Calu3 (cell line): ENCODE results near the gene NCOA1. TPM values are rescaled to one million over a fixed set of nuclear protein-coding genes. Genes with fewer than 3 reads are reported as not detected.
A peak's percentile ranks its signal among the peaks of the same experiment; 100 is the strongest.

Experiments used
- BruUV-seq: library from RNA; stranded (reverse); fragments of 400-500 nt; replicated peaks from 2 replicates; lab custom pipeline; 2021; lab: Mats Ljungman, UMichigan
- CTCF ChIA-PET: fragments of 300-600 bp; sonication (Branson Sonifier 250); formaldehyde crosslinking; loops from one replicate; lab custom pipeline; 2022; ENCODE audit warnings: antibody characterized with exemption; lab: Charles Lee
- DNase-seq: peaks from one replicate; pipeline ENCODE4 v3.0.0; 2022
- H3K27ac Mint-ChIP-seq: one replicate; pipeline ENCODE4 v1.8.0; 2022; ENCODE audit warnings: mixed read lengths; ENCODE audit not compliant: unreplicated experiment
- H3K27me3 Mint-ChIP-seq: one replicate; pipeline ENCODE4 v1.8.0; 2022; ENCODE audit warnings: mixed read lengths; ENCODE audit not compliant: unreplicated experiment
- H3K36me3 Mint-ChIP-seq: one replicate; pipeline ENCODE4 v1.8.0; 2022; ENCODE audit warnings: mild to moderate bottlenecking, moderate library complexity, mixed read lengths; ENCODE audit not compliant: insufficient read depth, unreplicated experiment
- H3K4me1 Mint-ChIP-seq: one replicate; pipeline ENCODE4 v1.8.0; 2022; ENCODE audit warnings: mild to moderate bottlenecking, low read depth, mixed read lengths; ENCODE audit not compliant: unreplicated experiment
- H3K4me3 Mint-ChIP-seq: one replicate; pipeline ENCODE4 v1.8.0; 2022; ENCODE audit warnings: mild to moderate bottlenecking, low read depth, moderate library complexity, mixed read lengths; ENCODE audit not compliant: unreplicated experiment
- H3K9me3 Mint-ChIP-seq: one replicate; pipeline ENCODE4 v1.8.0; 2022; ENCODE audit warnings: low read depth, mixed read lengths; ENCODE audit not compliant: unreplicated experiment
- intact Hi-C: fragments of 100-400 bp; cut with micrococcal nuclease; formaldehyde crosslinking; loops from one replicate; pipeline ENCODE4 v1.10.0; 2022; ENCODE audit not compliant: unreplicated experiment
- total RNA-seq: library from RNA; stranded (reverse); gene quantifications from 2 replicates; pipeline ENCODE4 v1.2.3, GENCODE V29; 2022
- TF ChIP-seq, protein P1 (sequence below): fragments of 200-600 bp; IDR thresholded peaks from one replicate; pipeline ENCODE4 v1.8.0; 2022; ENCODE audit warnings: antibody characterized with exemption; ENCODE audit not compliant: unreplicated experiment

Gene NCOA1
- total RNA-seq, 1 experiment from 2014 or later: 14.8 TPM

DNA sequence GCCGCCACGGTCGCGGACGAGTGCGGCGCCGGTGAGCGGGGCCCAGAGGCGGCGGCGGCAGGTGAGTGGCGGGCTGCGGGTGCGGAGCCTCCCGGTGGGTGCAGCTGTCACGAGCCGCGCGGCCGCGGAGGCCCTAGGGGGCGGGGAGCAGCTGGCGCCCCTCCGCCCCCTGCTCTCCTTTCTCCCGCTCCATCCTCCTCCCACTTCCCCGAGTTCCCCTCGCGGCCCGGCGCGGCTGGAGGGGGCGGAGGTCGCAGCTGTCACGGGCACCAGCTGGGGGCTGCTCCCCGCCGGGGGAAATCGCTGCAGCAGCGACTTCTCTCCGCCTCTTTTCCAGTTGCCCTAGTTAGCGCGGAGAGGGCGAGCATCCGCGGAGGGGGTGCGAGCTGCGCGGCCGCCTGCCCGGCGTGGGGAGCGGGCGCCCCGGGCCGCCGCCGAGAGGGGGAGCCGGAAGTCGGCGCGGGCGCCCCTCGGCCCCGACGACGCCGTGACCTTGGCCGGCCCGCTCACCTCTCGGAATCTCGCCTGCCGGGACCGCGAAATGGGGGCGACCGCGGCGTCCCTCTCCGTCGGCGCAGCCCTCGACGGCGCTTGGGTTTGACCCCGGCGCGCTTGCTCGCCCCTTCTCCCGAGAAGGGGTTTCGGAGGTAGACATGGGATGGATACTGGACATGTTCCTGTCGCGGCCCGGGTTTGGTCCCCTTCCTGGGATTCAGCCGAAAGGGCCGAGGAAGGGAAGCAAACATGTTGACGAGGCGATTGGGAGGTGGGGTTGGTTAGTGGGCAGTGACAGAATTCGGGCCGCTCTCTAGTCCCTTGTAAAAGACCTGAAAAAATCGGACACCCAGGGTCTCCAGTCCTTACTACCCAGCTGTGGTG lies 727 bp downstream of the NCOA1 start:
- TF ChIP-seq, protein P1, sequence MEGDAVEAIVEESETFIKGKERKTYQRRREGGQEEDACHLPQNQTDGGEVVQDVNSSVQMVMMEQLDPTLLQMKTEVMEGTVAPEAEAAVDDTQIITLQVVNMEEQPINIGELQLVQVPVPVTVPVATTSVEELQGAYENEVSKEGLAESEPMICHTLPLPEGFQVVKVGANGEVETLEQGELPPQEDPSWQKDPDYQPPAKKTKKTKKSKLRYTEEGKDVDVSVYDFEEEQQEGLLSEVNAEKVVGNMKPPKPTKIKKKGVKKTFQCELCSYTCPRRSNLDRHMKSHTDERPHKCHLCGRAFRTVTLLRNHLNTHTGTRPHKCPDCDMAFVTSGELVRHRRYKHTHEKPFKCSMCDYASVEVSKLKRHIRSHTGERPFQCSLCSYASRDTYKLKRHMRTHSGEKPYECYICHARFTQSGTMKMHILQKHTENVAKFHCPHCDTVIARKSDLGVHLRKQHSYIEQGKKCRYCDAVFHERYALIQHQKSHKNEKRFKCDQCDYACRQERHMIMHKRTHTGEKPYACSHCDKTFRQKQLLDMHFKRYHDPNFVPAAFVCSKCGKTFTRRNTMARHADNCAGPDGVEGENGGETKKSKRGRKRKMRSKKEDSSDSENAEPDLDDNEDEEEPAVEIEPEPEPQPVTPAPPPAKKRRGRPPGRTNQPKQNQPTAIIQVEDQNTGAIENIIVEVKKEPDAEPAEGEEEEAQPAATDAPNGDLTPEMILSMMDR: no peak
- peak overlapping the region; percentile 79 for H3K4me3 Mint-ChIP-seq
- peaks cover 37% of the 10 kb centered on the region for H3K4me1 Mint-ChIP-seq
- no peak overlapping the region for H3K27ac Mint-ChIP-seq
- no peaks in the 10 kb centered on the region for H3K9me3 Mint-ChIP-seq
- CTCF ChIA-PET: no interaction called here
- H3K27me3 Mint-ChIP-seq: peaks cover 9% of the 10 kb centered on the region
- peaks cover 27% of the 10 kb centered on the region for H3K36me3 Mint-ChIP-seq
- intact Hi-C loops: no loop called here
- peak; percentile 39 for DNase-seq
- BruUV-seq: no TSS peak

- CTCF ChIA-PET: no interaction called here
- no peaks in the 10 kb centered on the region for H3K9me3 Mint-ChIP-seq
- TF ChIP-seq, protein P1: no peak
- intact Hi-C loops: no loop called here
- H3K36me3 Mint-ChIP-seq: peaks cover 27% of the 10 kb centered on the region
- no TSS peak for BruUV-seq
- DNase-seq: no peak
- peaks cover 9% of the 10 kb centered on the region for H3K27me3 Mint-ChIP-seq
- peaks cover 37% of the 10 kb centered on the region for H3K4me1 Mint-ChIP-seq
- no peak overlapping the region for H3K27ac Mint-ChIP-seq
- peak overlapping the region; percentile 79 for H3K4me3 Mint-ChIP-seq
Observed at GRCh38 chr2:24492421-24493279, 1.6 kb downstream of the NCOA1 start.

- H3K27ac Mint-ChIP-seq: no peak overlapping the region
- peaks cover 9% of the 10 kb centered on the region for H3K27me3 Mint-ChIP-seq
- H3K4me1 Mint-ChIP-seq: peaks cover 37% of the 10 kb centered on the region
- TF ChIP-seq, protein P1: no peak
- CTCF ChIA-PET: no interaction called here
- no peak for DNase-seq
- peaks cover 27% of the 10 kb centered on the region for H3K36me3 Mint-ChIP-seq
- H3K4me3 Mint-ChIP-seq: no peak overlapping the region
- intact Hi-C loops: no loop called here
- BruUV-seq: no TSS peak
- H3K9me3 Mint-ChIP-seq: no peaks in the 10 kb centered on the region
Observed at GRCh38 chr2:24493713-24494112, 2.7 kb downstream of the NCOA1 start.

DNA sequence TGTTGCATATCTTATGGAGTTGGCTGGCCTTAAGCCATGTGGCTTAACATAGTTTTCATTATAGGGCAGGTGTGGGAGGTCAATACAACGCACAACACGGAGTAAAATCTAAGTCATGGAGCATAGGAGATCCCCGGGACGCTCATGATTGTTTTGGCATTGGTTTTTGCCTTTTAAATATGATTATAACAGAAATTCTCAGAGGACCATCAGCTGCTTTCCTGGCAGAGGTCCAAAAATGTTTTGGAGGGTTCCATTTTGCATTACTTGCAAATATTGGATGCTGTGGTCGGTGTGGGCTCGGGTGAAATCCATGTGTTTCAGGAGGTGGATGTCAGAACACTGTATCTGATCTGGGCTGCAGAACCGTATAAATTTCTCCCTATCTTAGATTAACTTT lies 3.4 kb downstream of the NCOA1 start:
- intact Hi-C loops: no loop called here
- no peak for DNase-seq
- Mint-ChIP-seq H3K27ac (no peak overlapping the region), H3K36me3 (peaks cover 27% of the 10 kb centered on the region), H3K27me3 (peaks cover 9% of the 10 kb centered on the region), H3K9me3 (no peaks in the 10 kb centered on the region), H3K4me3 (no peak overlapping the region), H3K4me1 (peaks cover 35% of the 10 kb centered on the region)
- CTCF ChIA-PET: no interaction called here
- no TSS peak for BruUV-seq
- TF ChIP-seq, protein P1: no peak
